GM13976 (cell line): ENCODE data around the gene COL4A3.

ENCODE experiments used
- DNase-seq: peaks from one replicate; pipeline ENCODE4 v3.0.0; 2012; ENCODE audit warnings: low spot score
- in situ Hi-C: fragments of 300-500 bp; cut with MboI; formaldehyde crosslinking; loops from one replicate; pipeline ENCODE4 v1.12.0; 2022; ENCODE audit warnings: low sequenced_read_pairs, mixed read lengths, inconsistent platforms; ENCODE audit not compliant: unreplicated experiment
- TF ChIP-seq, protein P1 (sequence below): IDR thresholded peaks from 2 replicates; pipeline ENCODE4 v1.5.1; 2012; ENCODE audit warnings: borderline replicate concordance, mild to moderate bottlenecking; ENCODE audit not compliant: insufficient read depth; ENCODE audit errors: extremely low read depth, missing control alignments, control extremely low read depth

The COL4A3 gene

DNA sequence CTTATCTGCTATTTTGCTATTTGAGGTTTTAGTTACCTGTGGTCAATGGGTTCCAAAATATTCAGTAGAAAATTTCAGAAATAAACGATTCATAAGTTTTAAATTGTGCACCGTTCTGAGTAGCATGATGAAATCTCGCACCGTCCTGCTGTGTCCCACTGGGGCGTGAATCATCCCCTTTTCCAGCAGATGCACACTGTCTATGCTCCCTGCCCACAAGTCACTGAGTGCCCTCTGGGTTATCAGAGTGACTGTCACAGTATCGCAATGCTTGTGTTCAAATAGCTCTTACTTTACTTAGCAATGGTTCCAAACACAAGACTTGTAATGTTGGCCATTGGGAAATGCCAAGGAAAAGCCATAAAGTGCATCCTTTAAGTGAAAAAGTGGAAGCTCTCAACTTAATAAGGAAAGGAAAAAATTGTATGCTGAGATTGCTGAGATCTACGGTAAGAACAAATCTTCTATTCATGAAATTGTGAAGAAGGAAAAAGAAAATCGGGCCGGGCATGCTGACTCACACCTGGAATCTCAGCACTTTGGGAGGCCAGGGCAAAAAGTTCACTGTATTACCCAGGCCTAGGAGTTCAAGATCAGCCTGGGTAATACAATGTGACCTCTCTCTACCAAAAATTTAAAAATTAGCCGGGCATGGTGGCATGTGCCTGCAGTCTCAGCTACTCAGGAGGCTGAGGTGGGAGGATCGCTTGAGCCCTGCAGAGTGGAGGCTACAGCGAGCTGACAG is 13.3 kb downstream of the COL4A3 start:
- TF ChIP-seq, protein P1, sequence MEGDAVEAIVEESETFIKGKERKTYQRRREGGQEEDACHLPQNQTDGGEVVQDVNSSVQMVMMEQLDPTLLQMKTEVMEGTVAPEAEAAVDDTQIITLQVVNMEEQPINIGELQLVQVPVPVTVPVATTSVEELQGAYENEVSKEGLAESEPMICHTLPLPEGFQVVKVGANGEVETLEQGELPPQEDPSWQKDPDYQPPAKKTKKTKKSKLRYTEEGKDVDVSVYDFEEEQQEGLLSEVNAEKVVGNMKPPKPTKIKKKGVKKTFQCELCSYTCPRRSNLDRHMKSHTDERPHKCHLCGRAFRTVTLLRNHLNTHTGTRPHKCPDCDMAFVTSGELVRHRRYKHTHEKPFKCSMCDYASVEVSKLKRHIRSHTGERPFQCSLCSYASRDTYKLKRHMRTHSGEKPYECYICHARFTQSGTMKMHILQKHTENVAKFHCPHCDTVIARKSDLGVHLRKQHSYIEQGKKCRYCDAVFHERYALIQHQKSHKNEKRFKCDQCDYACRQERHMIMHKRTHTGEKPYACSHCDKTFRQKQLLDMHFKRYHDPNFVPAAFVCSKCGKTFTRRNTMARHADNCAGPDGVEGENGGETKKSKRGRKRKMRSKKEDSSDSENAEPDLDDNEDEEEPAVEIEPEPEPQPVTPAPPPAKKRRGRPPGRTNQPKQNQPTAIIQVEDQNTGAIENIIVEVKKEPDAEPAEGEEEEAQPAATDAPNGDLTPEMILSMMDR, result no peak
- DNase-seq, result no peak
- in situ Hi-C loops, result no loop called here

DNA sequence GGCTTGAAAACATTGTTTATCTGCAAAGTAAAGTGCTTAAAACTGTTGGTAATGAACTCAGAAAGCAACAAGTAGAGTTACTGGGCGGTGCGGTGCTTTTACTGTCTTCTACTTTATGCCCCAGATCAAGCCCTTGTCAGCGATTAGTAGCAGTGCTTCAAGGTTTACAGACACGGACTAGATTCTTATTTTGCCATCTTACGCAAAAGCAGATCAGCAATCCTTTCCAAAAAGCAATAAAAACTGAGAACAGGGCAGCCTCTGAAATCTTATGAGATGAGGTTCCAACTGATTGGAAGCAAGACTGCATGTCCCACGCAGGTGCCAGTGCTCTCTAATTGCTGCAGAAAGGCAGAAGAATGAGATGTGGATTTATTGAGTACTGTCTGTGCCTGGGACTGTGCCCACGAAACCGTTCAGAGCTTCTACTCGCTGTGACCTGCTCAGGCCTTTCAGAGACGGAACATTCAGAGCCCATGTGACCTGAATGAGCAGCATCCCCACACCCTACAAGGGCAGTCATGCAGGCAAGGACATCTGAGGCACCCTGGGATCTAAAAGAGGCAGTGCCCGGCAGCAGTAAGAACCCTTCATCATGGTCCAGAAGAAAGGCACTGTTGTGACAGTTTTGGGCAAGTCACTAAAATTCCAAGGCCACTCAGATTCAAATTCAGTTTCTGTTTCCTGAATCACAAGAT is 15.7 kb downstream of the COL4A3 start:
- DNase-seq, result no peak
- in situ Hi-C loops, result no loop called here
- TF ChIP-seq, protein P1, result no peak

DNA sequence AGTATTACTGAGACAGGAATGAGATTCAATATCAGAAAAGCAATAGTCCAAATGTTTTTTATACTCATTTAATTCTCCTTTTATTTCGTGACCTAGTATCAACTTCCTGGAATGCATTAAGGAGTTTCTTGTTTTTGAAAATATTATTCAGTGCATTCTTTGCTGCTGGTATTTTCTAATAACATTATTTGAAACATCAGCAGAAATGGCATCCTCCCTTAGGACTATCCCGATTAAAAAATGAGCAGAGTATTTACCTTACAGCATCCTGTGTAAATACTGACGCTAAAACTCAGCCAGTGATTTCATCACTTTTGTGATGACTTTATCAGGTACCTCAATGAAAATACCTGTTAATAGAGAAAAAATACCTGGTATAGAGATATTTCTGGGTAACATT is 16.3 kb downstream of the COL4A3 start:
- in situ Hi-C loops, result no loop called here
- TF ChIP-seq, protein P1, result no peak
- no peak for DNase-seq

DNA sequence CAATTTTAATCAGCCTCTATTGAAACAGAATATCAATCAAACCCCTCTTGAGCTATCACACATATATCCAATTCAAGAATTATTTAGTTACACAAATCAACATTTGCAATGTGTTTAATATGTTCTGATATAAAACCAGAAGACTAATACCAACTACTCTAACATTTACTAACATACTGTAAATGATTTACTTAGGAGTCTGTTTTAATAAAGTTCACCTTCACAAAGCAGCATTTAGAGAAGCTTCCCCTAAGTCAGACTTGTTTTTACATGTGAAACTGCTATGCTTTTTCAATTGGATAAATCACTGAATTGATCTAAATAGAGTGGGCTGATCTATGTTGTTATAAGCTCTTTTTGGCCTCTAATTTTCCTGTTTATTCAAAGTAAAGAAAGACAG is 18.3 kb downstream of the COL4A3 start:
- no peak for DNase-seq
- TF ChIP-seq, protein P1, result no peak
- in situ Hi-C loops, result no loop called here

DNA sequence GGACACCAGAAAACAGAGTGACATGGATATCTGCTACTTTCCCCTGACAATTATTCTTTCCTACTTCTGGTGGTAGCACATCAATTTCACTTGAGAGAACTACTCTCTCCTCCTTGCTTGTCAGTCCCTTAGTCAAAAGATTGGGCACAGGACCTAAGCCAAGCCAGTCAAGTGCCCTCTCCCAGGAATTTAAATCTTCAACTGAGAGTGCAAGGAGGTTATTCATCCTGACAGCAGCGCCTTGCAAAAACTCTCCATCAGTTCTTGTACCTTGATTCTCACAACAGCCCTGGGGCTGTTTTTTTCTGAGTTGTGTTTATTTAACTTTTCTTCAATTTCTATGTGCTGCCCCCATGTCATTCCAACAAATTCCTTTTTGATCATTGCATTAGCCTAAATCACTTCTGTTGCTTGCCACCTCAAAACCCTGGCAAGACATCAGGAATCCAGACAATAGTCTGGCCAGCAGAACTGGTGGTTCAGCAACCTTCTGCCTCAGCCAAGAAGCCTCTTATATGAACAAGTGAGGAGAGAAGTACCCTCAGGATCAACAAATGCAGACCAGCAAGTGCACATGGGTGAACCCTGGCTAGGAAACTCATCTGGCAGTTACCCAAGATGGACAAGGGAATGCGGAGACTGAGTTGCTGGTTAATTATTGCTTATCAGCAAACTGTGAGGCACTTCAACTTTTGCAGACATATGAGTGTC is 19.4 kb downstream of the COL4A3 start:
- TF ChIP-seq, protein P1, result no peak
- DNase-seq, result no peak
- in situ Hi-C loops, result no loop called here

DNA sequence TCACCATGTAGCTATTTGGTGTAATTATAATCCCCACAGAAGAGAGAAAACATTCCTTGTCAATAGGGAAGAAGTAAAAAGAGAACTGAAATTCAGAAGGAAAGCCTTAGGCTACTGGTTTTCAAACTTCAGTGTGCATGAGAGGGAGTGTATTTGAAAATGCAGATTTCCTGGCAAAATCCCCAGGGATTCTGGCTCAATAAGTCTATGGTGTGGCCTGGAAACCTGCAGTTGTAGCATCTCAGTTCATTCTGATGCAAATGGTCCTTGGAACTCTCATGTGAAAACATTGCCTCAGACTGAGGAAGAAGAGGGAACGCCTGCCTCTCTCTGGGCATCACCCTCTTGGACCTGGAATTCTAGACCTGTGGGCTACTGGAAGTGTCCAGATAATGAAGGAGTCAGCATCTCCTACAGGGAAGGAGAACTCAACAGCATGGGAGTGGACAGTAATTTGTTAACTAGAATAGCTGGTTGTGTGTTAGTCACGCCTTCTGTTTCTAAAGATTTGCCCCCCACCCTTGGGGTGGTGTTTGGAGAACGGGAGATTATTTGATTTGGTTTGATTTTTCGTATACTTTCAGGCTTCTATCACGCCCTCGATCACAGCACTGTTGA is 21.3 kb downstream of the COL4A3 start:
- in situ Hi-C loops, result no loop called here
- DNase-seq, result no peak
- TF ChIP-seq, protein P1, result no peak
